Measurements from ENCODE around the gene KLC3.
A peak's percentile ranks its signal among the peaks of the same experiment; 100 is the strongest.

The KLC3 gene

GRCh38 chr19:45340232-45340898 lies at the start of gene KLC3:
Gene KLC3, plus strand, starts transcription at chr19:45340750. Its CDS starts 4,792 bp downstream, at chr19:45345542.
- no peak within 1 kb of the TSS for H3K27ac Mint-ChIP-seq

DNA sequence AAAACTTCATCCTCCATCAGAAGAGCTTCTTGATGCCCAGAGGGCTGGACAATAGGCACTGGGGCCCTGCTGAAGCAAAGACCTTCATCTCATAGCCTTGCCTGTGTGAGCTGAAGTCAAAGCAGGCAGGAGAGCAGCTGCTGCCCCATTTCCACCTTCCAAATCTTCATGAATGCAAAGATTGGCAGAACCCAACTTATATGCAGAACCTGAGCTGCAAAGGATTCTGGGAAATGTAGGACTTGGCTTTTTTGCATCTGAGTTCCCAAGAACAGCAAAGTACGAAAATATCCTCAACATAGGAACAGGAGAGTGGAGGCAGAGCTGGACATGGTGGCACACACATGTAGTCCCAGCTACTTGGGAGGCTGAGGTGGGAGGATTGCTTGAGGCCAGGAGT lies 48.7 kb upstream of the KLC3 start:
- peaks cover 26% of the 10 kb centered on the region for H3K36me3 Mint-ChIP-seq (ENCODE audit: low read depth)
- no peaks in the 10 kb centered on the region for H3K27me3 Mint-ChIP-seq

More at GRCh38 chr19:45340232-45340898, at the start of gene KLC3:
- Mint-ChIP-seq H3K4me3 (peak within 1 kb of the TSS; percentile 30), H3K4me1 (peaks cover 3% of the 10 kb centered on the region), H3K36me3 (ENCODE audit: low read depth) (no peaks in the 10 kb centered on the region), H3K27me3 (peaks cover 28% of the 10 kb centered on the region), H3K9me3 (no peaks in the 10 kb centered on the region)
- DNase-seq (peak; percentile 44), ATAC-seq (no peak)

DNA sequence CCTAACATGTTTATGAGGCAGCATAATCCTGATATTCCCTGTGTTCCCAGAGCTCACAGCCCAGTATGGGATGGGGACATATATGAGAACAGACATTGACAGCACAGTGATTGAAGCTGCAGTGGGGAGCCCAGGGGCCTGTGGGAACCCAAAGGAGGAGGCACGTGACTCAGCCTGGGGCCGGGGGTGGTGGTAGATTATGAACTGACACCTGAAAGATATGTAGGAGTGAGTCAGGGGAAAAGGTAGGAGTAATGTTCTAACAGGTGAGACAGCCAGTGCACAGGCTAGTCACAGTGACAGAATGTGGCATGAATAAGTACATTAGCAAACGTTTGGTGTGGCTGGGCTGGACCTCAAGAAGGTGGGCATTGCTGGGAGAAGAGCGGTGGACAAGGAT lies 46.9 kb upstream of the KLC3 start:
- Mint-ChIP-seq H3K4me3 (no peak overlapping the region), H3K27me3 (no peaks in the 10 kb centered on the region), H3K4me1 (peaks cover 9% of the 10 kb centered on the region), H3K9me3 (no peaks in the 10 kb centered on the region), H3K27ac (no peak overlapping the region), H3K36me3 (ENCODE audit: low read depth) (peaks cover 23% of the 10 kb centered on the region)
- DNase-seq, result no peak
- ATAC-seq, result peak; percentile 54

More for the DNA sequence above, 48.7 kb upstream of the KLC3 start:
- H3K9me3 Mint-ChIP-seq, result no peaks in the 10 kb centered on the region
- DNase-seq (no peak), ATAC-seq (no peak)
- no peak overlapping the region for H3K27ac Mint-ChIP-seq
- H3K4me3 Mint-ChIP-seq, result no peak overlapping the region
- H3K4me1 Mint-ChIP-seq, result peaks cover 9% of the 10 kb centered on the region

- H3K4me1 Mint-ChIP-seq, result peaks cover 9% of the 10 kb centered on the region
- H3K4me3 Mint-ChIP-seq, result no peak overlapping the region
- H3K27ac Mint-ChIP-seq, result no peak overlapping the region
- ATAC-seq (no peak), DNase-seq (no peak)
- H3K36me3 Mint-ChIP-seq (ENCODE audit: low read depth), result peaks cover 23% of the 10 kb centered on the region
- no peaks in the 10 kb centered on the region for H3K27me3 Mint-ChIP-seq
- H3K9me3 Mint-ChIP-seq, result no peaks in the 10 kb centered on the region
Measured at GRCh38 chr19:45294291-45295029, 46.1 kb upstream of the KLC3 start.

GRCh38 chr19:45295873-45296272 lies 44.7 kb upstream of the KLC3 start:
- no peaks in the 10 kb centered on the region for H3K27me3 Mint-ChIP-seq
- H3K36me3 Mint-ChIP-seq (ENCODE audit: low read depth), result peaks cover 26% of the 10 kb centered on the region
- peaks cover 9% of the 10 kb centered on the region for H3K4me1 Mint-ChIP-seq

DNA sequence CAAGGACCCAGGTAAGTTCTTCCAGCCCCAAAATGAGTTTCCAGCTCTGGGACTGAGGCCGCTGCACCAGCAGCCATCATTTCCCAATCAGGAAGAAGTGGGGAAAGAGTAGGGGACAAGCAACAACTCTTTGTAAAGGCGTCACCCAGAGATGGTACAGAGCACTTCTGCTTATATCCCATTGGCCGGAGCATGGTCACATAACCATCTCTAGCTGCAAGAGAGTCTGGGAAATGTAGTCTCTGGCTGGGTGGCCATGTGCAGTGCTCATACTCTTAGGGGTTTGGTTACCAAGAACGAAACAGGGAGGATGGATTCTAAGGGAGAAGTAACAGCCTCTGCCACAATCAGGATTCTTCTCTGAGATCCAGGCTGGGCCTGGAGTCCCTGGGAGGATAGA lies 44.2 kb upstream of the KLC3 start:
- Mint-ChIP-seq H3K27ac (no peak overlapping the region), H3K36me3 (ENCODE audit: low read depth) (peaks cover 22% of the 10 kb centered on the region), H3K4me1 (peaks cover 9% of the 10 kb centered on the region), H3K4me3 (no peak overlapping the region), H3K27me3 (no peaks in the 10 kb centered on the region), H3K9me3 (no peaks in the 10 kb centered on the region)
- DNase-seq (no peak), ATAC-seq (no peak)

More at GRCh38 chr19:45295873-45296272, 44.7 kb upstream of the KLC3 start:
- ATAC-seq (no peak), DNase-seq (no peak)
- no peak overlapping the region for H3K27ac Mint-ChIP-seq
- H3K4me3 Mint-ChIP-seq, result no peak overlapping the region
- H3K9me3 Mint-ChIP-seq, result no peaks in the 10 kb centered on the region

GRCh38 chr19:45297674-45298073 lies 42.9 kb upstream of the KLC3 start:
- no peak for ATAC-seq
- Mint-ChIP-seq H3K27ac (no peak overlapping the region), H3K9me3 (no peaks in the 10 kb centered on the region), H3K36me3 (ENCODE audit: low read depth) (peaks cover 14% of the 10 kb centered on the region), H3K4me3 (no peak overlapping the region), H3K27me3 (no peaks in the 10 kb centered on the region), H3K4me1 (peaks cover 9% of the 10 kb centered on the region)
- DNase-seq, result no peak

- Mint-ChIP-seq H3K27me3 (no peaks in the 10 kb centered on the region), H3K4me3 (no peak overlapping the region), H3K4me1 (peaks cover 9% of the 10 kb centered on the region), H3K27ac (no peak overlapping the region), H3K9me3 (no peaks in the 10 kb centered on the region), H3K36me3 (ENCODE audit: low read depth) (peaks cover 12% of the 10 kb centered on the region)
- ATAC-seq (no peak), DNase-seq (no peak)
Measured at GRCh38 chr19:45298264-45298663, 42.3 kb upstream of the KLC3 start.

GRCh38 chr19:45299719-45300118 lies 40.8 kb upstream of the KLC3 start:
- Mint-ChIP-seq H3K36me3 (ENCODE audit: low read depth) (peaks cover 8% of the 10 kb centered on the region), H3K4me1 (no peaks in the 10 kb centered on the region), H3K27ac (no peak overlapping the region), H3K9me3 (no peaks in the 10 kb centered on the region), H3K27me3 (no peaks in the 10 kb centered on the region), H3K4me3 (no peak overlapping the region)
- no peak for ATAC-seq
- DNase-seq, result no peak

DNA sequence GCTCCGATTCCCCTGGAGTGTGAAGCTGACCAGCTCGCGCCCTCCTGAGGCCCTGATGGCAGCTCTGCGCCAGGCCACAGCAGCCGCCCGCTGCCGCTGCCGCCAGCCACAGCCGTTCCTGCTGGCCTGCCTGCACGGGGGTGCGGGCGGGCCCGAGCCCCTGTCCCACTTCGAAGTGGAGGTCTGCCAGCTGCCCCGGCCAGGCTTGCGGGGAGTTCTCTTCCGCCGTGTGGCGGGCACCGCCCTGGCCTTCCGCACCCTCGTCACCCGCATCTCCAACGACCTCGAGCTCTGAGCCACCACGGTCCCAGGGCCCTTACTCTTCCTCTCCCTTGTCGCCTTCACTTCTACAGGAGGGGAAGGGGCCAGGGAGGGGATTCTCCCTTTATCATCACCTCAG lies 38.1 kb upstream of the KLC3 start:
- Mint-ChIP-seq H3K4me1 (no peaks in the 10 kb centered on the region), H3K9me3 (no peaks in the 10 kb centered on the region), H3K4me3 (no peak overlapping the region), H3K36me3 (ENCODE audit: low read depth) (peaks cover 2% of the 10 kb centered on the region), H3K27me3 (no peaks in the 10 kb centered on the region), H3K27ac (no peak overlapping the region)
- DNase-seq (no peak), ATAC-seq (no peak)

- ATAC-seq (no peak), DNase-seq (no peak)
- peaks cover 2% of the 10 kb centered on the region for H3K36me3 Mint-ChIP-seq (ENCODE audit: low read depth)
- H3K9me3 Mint-ChIP-seq, result no peaks in the 10 kb centered on the region
- no peak overlapping the region for H3K27ac Mint-ChIP-seq
- H3K4me3 Mint-ChIP-seq, result no peak overlapping the region
- H3K4me1 Mint-ChIP-seq, result no peaks in the 10 kb centered on the region
- no peaks in the 10 kb centered on the region for H3K27me3 Mint-ChIP-seq
Measured at GRCh38 chr19:45303269-45304060, 37.1 kb upstream of the KLC3 start.

DNA sequence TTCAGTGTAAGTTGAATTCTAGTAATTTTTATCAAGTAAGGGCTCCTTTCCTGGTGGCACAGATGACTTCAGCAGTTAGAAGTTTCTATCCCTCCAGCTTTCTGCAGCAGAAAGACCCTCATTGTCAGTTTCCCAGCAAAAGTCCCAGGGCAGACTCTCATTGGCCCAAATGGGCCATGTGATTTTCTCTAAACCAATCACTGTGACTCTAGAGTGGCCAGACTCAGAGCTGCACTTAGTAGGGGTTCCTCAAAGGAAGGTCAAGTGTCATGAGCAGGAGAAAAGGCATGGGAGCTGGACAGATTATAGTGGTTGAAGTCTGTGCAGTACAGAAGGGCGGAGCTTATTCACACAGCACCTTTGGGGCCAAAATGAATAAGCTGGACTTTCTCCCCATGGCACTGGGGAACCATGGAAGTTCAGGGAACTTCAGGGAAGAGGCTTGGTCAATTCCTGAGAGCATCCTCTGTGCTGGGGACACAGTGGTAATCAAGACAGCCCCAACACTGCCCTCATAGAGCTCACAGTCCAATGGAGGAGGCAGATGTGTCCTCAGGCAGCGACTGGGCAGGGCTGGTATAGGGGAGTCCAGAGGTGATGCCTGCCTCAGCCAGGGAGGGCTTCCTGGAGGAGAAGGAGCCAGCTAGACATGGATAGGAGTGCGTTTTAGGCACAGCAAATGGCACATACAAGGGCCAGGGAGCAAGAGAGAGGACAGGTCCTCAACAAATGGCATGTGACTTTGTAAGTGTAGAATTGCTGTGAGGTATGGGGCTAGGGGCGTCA lies 36.2 kb upstream of the KLC3 start:
- no peak overlapping the region for H3K4me3 Mint-ChIP-seq
- peaks cover 2% of the 10 kb centered on the region for H3K36me3 Mint-ChIP-seq (ENCODE audit: low read depth)
- ATAC-seq, result no peak
- H3K9me3 Mint-ChIP-seq, result no peaks in the 10 kb centered on the region
- no peak for DNase-seq
- H3K27ac Mint-ChIP-seq, result no peak overlapping the region
- H3K4me1 Mint-ChIP-seq, result no peaks in the 10 kb centered on the region
- no peaks in the 10 kb centered on the region for H3K27me3 Mint-ChIP-seq

DNA sequence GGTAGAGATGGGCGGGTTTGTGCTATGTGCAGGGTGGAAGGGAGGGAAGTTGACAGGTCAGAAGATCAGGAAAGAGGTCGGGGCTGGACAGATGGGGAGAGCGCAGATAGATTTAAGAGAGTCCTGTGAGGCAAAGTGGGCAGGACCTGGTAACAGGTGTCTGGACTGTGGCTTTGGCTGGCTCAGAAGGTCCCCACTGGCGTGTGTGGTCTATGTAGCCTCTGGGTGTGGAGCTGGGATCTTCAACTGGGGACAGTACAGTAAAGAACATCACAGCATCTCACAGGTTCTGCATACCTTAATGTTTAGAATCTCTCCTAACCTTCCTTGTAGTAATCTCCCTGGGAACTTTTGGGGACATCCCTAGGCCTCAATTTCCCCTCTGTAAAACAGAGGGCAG lies 35.5 kb upstream of the KLC3 start:
- ATAC-seq (no peak), DNase-seq (no peak)
- H3K36me3 Mint-ChIP-seq (ENCODE audit: low read depth), result peaks cover 2% of the 10 kb centered on the region
- H3K4me1 Mint-ChIP-seq, result no peaks in the 10 kb centered on the region
- H3K9me3 Mint-ChIP-seq, result no peaks in the 10 kb centered on the region
- no peak overlapping the region for H3K27ac Mint-ChIP-seq
- H3K4me3 Mint-ChIP-seq, result no peak overlapping the region
- H3K27me3 Mint-ChIP-seq, result no peaks in the 10 kb centered on the region

GRCh38 chr19:45305421-45305820 lies 35.1 kb upstream of the KLC3 start:
- Mint-ChIP-seq H3K9me3 (no peaks in the 10 kb centered on the region), H3K27me3 (no peaks in the 10 kb centered on the region), H3K36me3 (ENCODE audit: low read depth) (no peaks in the 10 kb centered on the region), H3K4me1 (no peaks in the 10 kb centered on the region), H3K4me3 (no peak overlapping the region), H3K27ac (no peak overlapping the region)
- DNase-seq (no peak), ATAC-seq (no peak)
